Ishikawa (cell line): ENCODE results near the gene DCAF5.

Experiments
- CREB1 ChIP-seq: IDR thresholded peaks from 2 replicates; pipeline ENCODE4 v1.6.1; 2012; ENCODE audit warnings: low read depth
- EGR1 ChIP-seq: IDR thresholded peaks from 2 replicates; pipeline ENCODE4 v1.6.1; 2012
- EP300 ChIP-seq: IDR thresholded peaks from 2 replicates; pipeline ENCODE4 v1.6.1; 2012; ENCODE audit warnings: borderline replicate concordance
- REST ChIP-seq: IDR thresholded peaks from 2 replicates; pipeline ENCODE4 v1.6.1; 2012; ENCODE audit warnings: low read depth, mild to moderate bottlenecking
- TAF1 ChIP-seq: IDR thresholded peaks from 2 replicates; pipeline ENCODE4 v1.6.1; 2012; ENCODE audit warnings: low read depth, mild to moderate bottlenecking
- TCF12 ChIP-seq: IDR thresholded peaks from 2 replicates; pipeline ENCODE4 v1.6.1; 2012; ENCODE audit warnings: low read depth
- YY1 ChIP-seq: IDR thresholded peaks from 2 replicates; pipeline ENCODE4 v1.6.1; 2012; ENCODE audit warnings: low read depth
- ZBTB7A ChIP-seq: IDR thresholded peaks from 2 replicates; pipeline ENCODE4 v1.6.1; 2012; ENCODE audit warnings: low read depth
- TF ChIP-seq, protein P1 (sequence below): IDR thresholded peaks from 2 replicates; pipeline ENCODE4 v1.6.1; 2012

DNA sequence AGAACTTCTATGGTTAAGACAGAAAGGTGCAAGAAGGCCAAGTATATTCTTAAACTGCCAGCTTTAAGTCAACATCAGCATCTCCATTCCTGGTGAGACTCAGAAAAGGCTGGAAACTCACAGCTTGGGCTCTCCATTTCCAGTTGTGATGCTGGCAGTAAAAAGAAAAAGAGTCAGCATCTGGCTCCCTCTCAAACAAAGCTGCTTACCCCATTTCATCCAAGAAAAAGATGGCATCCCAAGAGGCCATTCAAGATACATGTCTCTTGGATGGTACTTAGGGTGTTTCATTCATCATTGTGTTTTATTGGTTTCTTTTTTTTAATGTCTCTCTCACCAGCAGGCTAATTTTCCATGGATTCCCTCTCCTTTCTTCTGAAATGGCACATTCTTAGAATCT, 61.9 kb downstream of the DCAF5 start:
- TF ChIP-seq YY1 (no peak), EP300 (no peak), TCF12 (no peak), CREB1 (no peak), EGR1 (no peak), TAF1 (no peak), ZBTB7A (no peak), REST (no peak)
- TF ChIP-seq, protein P1, sequence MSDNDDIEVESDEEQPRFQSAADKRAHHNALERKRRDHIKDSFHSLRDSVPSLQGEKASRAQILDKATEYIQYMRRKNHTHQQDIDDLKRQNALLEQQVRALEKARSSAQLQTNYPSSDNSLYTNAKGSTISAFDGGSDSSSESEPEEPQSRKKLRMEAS = no peak
